Smooth muscle cell of the brain vasculature (primary cell): ENCODE results near the gene MRPL44.
"Not testable (repeated sequence)": the region's sequence is repeated elsewhere in the genome, so short reads cannot be mapped to it uniquely, and the experiment has no call there.

Source experiments
- DNase-seq: peaks from one replicate; pipeline ENCODE4 v3.0.0-alpha.2; 2012; ENCODE audit warnings: low read depth, low spot score

MRPL44 gene

DNA sequence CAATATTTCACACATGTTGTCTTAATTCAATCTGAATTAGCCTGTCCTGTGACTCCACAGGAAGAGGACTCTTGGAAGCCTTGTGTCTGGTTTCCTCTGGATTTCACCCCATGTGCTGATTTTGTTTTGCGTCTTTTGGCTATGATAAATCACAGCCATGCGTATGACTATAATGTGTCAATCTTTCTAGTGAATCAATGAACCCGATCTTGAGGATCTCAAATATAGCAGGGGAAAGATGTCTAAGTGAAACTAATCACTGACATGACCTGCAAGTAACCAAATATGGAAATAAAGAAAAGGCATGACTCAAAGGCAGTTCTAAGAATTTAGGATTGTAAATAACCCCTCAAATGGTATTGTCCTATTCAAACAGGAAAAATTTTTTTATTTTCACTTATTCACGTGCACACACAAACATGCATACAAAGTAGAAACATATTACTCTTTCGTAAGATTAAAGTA lies 20.4 kb upstream of the MRPL44 start:
- no peak for DNase-seq

GRCh38 chr2:223937535-223937934 lies 19.7 kb upstream of the MRPL44 start:
- no peak for DNase-seq

- not testable (repeated sequence) for DNase-seq
Observed at GRCh38 chr2:223939438-223939837, 17.8 kb upstream of the MRPL44 start.

GRCh38 chr2:223941579-223942277 lies 15.5 kb upstream of the MRPL44 start:
- no peak for DNase-seq

DNA sequence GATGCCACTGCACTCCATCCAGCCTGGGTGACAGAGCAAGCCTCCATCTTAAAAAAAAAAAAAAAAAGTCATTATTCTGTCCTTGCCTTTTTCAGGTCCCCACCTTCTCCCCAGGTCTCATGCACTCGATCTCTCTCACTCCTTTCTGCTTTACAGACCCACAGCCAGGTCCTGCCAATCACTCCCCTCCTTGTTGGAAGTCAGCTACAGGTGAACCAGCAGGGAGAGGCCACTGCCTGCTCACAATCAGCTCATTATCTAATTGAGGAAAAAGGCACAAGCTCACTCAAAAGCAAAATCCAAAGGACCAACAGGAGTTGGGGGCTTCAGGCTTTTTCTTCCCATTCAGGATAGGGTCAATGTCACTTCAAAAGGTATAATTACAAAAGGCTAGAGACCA lies 14.1 kb upstream of the MRPL44 start:
- no peak for DNase-seq

DNA sequence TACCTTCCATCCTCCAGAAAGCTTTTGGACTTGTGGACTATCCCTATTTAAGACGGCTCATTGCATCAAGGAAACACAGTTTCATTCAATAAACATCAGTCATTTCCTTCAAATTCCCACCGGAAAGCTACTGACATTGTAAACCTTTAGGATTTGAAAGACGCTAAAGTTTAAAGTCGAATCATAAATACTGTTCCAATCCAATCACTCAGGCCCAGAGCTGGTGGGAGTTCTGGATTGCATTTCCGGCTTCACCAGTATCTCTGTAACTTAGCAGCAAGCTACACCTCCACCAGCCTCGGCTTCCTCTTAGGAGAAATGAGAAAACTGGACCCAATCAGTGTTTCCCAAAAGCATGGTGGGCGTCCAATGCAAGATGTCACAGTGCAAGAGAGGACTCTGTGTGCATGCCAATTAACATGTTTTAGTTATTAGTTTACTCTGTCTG lies 13.7 kb upstream of the MRPL44 start:
- no peak for DNase-seq

DNA sequence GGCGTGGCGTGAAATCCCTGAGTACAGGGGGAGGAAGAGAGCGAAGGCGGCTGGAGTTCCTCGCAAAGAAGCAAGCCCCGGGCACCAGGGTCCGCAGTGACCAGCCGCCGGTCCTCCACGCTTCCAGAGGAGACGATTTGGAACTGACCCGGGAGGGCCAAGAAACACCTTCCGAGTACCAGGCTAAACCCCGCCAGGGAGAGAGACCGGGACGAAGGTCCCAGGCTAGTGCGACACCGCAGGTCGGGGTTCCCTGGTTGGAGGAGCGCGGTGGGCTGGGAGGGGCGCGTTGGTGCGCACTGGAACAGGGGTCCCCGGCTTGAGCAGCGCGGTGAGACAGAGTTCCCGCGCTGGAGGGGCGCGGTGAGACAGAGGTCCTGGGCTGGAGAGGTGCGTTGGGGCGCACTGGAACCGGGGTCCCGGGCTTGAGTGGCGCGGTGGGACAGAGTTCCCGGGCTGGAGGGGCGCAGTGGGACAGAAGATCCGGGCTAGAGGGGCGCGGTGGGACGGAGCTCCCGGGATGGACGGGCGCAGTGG lies 13.0 kb upstream of the MRPL44 start:
- no peak for DNase-seq

DNA sequence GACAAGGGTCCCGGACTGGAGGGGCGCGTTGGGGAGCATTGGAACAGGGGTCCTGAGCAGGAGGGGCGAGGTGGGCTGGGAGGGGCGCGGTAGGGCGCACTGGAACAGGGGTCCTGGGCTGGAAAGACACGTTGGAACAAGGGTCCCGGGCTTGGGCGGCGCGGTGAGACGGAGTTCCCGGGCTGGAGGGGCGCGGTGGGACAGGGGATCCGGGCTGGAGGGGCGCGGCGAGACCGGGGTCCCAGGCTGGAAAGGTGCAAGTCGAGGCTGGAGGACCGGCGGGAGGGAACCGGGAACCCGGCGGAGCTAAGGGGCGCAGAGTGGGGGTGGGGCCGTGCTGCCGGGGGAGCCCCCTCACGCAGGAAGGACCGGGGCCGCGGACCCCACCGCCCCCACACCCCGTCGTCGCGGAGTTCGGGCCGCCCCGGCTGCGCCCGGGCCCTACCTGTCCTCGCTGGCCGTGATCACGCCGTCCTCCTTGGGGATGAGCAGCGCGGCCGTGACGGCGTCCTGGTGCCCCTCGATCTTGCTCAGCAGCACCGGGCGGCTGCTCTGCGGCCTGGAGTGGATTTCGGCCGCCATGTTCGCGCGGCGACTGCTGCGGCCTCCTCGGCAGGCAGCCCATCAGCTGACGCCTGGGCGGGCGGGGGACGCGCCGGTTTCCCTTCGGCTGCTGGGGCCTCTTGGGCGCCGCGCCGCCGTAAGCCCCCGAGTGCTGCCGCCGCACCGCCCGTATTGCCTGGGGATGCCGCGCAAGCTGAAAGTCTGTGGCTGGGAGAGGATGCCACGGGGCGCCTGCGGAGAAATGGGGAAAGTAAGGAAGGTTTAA lies 12.3 kb upstream of the MRPL44 start, which contains the start of gene WDFY1:
Gene WDFY1 (minus strand): TSS at position 633 of the 829 bp plus-strand sequence. CDS start 51 bp downstream, at position 582.
- DNase-seq: peak; percentile 50

- DNase-seq: no peak
Observed at GRCh38 chr2:223945755-223946154, 11.5 kb upstream of the MRPL44 start.

DNA sequence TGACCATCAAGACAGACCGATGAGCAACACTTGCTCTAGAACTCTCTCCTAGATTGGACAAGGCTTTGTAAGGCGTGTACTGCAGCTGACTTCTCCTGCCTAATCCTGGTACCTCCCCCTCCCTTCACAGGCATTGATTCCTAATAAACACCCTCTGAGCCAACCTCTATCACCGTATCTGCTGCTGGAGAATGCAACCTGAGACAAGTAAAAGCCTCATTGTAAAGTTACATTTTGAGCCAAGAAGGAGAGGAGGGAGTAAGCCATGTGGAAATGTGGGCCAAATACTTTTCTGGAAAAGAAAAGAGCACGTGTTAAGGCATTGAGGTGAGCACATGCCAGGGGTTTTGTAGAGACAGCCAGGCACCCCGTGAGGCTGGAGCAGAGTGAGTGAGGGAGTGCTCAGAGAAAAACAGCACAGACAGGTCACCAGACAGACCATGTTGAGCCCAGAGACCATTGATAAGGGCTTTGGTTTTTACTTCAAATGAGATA lies 9.5 kb upstream of the MRPL44 start:
- no peak for DNase-seq

DNA sequence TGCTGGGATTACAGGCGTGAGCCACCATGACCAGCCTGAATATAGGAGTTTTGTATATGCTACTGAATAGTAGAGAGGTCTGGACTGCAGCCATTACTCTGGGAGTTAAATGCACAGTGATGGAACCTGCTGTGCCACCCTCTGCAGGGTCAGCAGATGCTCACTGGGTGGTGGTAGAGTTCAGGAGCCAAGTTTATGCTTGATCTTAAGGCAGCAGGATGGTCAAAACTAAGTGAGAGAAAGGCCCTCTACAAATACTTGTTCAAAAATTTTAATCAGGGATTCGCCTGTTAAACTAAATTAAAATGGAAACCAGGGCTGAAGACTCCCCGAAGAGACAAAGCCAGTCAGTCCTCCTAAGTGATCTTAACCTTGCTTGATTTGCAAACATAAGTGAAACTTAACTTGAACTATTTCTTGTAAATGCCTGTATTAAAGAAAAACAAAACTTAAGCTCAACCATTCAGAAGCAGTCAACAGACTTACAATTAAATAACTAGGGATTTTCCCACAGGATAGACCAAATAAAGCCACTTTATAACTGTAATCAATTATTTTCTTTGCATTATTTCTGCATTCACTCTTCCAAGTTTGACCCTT lies 7.9 kb upstream of the MRPL44 start:
- DNase-seq: no peak

DNA sequence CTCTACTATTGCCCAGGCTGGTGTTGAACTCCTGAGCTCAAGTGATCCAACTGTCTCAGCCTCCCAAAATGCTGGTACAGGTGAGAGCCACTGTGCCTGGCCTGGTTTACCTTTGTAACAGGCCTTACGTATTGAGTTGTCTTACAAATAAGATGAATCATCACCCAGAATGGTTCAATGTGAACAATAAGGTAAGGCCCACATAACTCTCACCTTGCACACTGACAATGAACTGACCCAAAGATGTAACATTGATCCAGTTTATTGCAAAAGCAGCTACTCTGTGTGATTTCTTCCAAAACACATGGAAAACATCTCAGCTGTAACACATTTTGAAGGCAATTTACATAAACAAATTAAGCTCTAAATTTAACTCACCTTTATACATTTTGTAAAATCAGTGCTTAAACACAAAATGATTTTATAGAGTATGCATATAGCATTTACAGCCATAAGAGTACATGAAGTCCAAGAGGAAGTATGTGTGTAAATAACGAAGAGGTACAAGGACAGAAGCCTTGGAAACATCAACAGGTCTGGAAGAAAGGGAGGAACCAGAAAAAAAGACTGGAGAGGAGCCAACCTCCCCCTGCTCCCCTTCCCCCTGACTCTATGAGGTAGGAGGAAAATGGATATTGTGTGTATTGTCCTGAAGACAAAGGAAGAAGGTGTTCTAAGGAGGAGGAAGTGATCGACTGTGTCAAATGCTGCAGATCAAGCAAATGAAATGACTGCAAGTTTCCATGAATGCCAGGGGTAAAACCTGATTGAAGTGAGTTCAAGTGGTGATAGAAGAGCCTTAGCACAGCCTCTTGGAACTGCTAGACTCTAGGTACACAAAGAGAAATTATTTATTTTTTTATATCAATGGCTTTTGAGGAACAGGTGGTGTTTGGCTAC lies 6.6 kb upstream of the MRPL44 start:
- no peak for DNase-seq

DNA sequence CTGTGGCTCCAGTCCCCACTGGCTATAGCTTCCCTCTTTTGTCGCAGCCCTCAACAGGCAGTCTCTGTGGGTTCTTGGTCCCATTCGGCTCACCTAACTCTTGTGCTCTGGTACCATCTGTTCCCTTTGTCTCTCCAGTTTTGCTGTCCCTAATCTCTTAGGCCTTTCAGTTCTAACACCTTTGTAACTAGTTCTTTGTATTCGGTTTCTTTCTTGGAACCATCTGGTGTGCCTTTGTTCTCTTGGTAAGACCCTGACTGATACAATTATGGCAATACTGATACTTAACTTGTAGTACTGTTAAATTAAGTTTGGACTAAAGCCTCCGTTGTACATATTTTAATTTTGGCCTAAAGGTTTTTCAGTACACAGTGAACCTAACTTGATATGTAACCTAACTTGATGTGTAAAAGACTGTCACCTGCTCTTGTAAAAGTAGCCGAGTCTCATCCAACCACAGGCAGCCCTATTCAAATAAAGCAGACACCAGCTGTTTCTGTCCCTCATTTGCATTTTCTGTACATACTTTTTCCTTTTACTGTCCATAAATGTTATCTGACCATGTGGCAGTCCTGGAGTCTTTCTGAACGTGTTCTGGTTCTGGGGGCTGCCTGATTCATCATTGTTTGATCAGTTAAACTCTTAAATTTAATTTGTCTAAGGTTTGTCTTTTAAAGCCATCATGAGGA lies 4.8 kb upstream of the MRPL44 start:
- DNase-seq: no peak

DNA sequence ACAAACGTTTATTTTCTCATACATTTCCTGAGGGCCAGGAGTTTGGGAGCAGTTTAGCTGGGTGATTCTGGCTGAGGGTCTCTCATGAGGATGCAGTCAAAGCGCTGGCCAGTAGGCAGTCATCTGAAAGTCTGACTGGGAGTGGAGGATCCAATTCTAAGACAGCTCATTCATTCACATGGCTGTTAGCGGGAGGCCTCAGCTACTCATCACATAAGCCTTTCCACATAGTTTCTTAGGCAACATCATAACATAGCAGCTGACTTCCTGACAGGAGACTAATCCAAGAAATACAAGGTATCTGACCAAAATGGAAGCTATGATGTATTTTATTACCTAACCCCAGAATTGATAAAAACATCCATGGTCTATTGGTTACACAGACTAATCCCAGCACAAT lies 2.9 kb upstream of the MRPL44 start:
- peak; percentile 74 for DNase-seq

- DNase-seq: no peak
Observed at GRCh38 chr2:223956300-223956699, 963 bp upstream of the MRPL44 start.

DNA sequence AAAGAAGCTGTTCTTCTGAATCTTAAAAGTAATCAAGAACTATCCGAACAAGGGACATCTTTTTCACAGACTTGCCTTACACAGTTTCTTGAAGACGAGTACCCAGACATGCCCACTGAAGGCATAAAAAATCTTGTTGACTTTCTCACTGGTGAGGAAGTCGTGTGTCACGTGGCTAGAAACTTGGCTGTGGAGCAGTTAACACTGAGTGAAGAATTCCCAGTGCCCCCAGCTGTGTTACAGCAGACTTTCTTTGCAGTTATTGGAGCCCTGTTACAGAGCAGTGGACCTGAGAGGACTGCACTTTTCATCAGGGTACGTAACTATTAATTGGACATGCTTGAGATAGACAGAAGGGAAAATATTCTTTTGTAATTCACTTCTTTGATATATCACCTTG lies 2.4 kb downstream of the MRPL44 start:
- DNase-seq: no peak

DNA sequence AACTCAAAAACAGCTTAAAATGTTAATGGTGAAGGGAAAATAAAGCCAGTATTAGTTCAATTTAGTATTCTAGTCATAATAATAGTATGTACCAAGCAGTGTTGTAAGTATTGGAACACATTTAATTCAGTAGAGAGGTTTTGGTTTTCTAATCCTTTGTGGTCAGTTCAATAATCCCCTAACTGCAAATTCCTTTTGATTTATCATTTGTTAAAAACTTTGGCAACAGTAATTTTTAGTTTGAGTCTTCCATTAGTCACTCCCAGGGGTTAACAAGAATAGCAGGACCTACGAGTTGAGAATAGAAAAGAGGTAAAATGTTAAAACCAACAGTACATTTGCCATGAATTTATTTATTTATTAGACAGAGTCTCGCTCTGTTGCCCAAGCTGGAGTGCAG lies 10.7 kb downstream of the MRPL44 start:
- DNase-seq: no peak

DNA sequence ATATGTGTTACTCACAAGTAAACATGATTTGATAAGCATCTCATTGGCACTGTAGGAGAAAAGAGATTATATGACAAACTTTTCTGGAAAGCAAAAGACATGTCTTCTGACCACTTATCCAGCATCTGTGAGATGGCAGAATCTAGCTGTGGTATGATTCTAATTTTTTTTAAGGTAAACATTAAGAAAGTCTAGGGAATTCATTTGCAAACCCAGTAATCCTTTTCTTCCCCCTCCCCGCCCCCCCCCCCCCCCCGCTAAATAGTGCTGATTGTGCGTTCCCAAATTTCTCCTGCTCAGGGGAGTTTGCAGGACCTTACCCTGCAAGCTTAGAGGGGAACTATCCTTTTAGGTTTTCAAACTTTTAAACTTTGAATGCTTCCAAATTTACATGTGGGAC lies 12.1 kb downstream of the MRPL44 start:
- DNase-seq: no peak

- DNase-seq: no peak
Observed at GRCh38 chr2:223969856-223970255, 12.6 kb downstream of the MRPL44 start.
